GM12873 (cell line): ENCODE data around the gene HAGH.

Experiments used
- CTCF ChIP-seq: IDR thresholded peaks from 2 replicates; pipeline ENCODE4 v1.5.1; 2012; ENCODE audit warnings: low read depth, mild to moderate bottlenecking, moderate library complexity, low read length, control low read depth; ENCODE audit not compliant: insufficient read depth; ENCODE audit errors: missing control alignments

The HAGH gene

GRCh38 chr16:1777375-1778199 is 49.0 kb downstream of the HAGH start:
- TF ChIP-seq CTCF: no peak

- TF ChIP-seq CTCF: no peak
These were observed 49.6 kb downstream of the HAGH start for GRCh38 chr16:1776991-1777374.

GRCh38 chr16:1776672-1776955 is 50.0 kb downstream of the HAGH start:
- TF ChIP-seq CTCF: no peak

GRCh38 chr16:1775846-1776671 is 50.6 kb downstream of the HAGH start:
- no peak for TF ChIP-seq CTCF

- no peak for TF ChIP-seq CTCF
These were observed 51.4 kb downstream of the HAGH start for GRCh38 chr16:1775006-1775845.

- TF ChIP-seq CTCF: no peak
These were observed 52.2 kb downstream of the HAGH start for GRCh38 chr16:1774448-1774780.

DNA sequence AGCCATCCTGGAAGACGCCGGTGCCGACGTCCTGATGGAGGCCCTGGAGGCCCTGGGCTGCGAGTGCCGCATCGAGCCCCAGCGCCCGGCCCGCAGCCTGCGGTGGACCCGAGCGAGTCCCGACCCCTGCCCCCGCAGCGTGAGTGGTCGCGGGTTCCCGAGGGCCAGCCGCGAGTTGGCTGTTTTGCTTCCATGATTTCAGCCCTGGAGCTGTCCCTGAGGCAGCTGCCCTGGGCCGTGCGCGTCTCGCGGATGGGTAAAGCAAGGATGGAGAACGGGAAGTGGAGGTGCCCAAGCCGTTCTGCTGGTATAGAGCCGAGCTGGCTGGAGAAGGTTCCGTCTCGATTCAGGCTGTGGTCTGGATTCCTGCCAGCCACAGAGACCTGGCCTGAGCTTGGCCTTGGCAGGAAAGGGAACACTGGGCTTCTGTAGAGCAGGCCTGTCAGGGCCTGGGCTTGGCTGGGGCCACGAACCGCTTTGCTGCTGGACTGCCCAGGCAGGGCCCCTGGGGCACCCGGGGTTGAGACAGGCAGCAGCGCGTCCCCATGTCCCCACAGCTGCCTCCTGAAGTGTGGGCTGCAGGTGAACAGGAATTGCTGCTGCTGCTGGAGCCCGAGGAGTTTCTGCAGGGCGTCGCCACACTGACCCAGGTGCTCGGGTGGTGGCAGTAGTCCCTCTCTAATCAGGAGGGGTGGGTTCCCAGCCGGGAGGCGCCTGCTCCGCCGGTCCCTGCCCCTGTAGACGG is 52.8 kb downstream of the HAGH start:
- no peak for TF ChIP-seq CTCF
